GM21447 (cell line): ENCODE data around the gene ZNF718.
"Not testable (repeated sequence)": the region's sequence is repeated elsewhere in the genome, so short reads cannot be mapped to it uniquely, and the experiment has no call there.

ENCODE experiments used
- ATAC-seq: cut with Tn5 transposase; IDR thresholded peaks from one replicate; pipeline ENCODE4 v1.9.1; 2021; ENCODE audit not compliant: unreplicated experiment

Gene ZNF718

DNA sequence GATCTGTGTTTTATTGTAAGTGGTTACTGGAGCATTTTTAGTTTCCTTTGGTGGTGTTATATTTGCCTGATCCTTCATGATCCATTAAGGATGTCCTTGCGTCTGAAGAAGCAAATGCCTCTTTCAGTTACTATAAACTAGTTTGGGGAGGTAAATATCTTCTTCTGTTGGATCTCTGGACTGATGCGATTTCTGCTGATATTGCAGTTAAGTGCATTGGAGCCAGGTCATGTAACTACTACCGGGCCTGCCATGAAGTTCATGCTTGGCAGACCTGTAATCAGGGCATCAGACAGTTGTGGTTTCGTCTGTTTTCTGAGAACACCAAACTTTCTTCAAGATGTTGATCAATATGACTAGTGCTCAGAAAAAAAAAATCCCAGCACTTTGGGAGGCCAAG lies 22.9 kb downstream of the ZNF718 start:
- no peak for ATAC-seq

DNA sequence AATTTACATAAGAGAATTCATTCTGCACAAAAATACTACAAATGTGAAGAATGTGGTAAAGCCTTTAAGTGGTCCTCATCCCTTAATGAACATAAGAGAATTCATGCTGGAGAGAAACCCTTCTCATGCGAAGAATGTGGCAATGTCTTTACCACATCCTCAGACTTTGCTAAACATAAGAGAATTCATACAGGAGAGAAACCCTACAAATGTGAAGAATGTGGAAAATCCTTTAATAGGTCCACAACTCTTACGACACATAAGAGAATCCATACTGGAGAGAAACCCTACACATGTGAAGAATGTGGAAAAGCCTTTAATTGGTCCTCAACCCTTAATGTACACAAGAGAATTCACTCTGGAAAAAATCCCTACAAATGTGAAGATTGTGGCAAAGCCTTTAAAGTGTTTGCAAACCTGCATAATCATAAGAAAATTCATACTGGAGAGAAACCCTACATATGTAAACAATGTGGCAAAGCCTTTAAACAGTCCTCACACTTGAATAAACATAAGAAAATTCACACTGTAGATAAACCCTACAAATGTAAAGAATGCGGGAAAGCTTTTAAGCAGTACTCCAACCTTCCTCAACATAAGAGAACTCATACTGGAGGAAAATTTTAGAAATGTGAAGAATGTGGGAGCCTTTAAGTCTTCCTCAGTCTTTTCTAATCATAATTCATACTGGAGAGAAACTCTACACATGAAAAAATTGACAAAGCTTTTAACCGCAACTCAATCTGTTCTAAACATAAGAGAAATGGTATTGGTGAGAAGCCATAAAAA lies 37.4 kb downstream of the ZNF718 start:
- no peak for ATAC-seq

DNA sequence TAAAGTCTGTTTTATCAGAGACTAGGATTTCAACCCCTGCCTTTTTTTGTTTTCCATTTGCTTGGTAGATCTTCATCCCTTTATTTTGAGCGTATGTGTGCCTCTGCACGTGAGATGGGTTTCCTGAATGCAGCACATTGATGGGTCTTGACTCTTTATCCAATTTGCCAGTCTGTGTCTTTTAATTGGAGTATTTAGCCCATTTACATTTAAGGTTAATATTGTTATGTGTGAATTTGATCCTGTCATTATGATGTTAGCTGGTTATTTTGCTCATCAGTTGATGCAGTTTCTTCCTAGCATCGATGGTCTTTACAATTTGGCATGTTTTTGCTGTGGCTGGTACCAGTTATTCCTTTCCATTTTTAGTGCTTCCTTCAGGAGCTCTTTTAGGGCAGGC lies 45.3 kb downstream of the ZNF718 start:
- ATAC-seq, result not testable (repeated sequence)

DNA sequence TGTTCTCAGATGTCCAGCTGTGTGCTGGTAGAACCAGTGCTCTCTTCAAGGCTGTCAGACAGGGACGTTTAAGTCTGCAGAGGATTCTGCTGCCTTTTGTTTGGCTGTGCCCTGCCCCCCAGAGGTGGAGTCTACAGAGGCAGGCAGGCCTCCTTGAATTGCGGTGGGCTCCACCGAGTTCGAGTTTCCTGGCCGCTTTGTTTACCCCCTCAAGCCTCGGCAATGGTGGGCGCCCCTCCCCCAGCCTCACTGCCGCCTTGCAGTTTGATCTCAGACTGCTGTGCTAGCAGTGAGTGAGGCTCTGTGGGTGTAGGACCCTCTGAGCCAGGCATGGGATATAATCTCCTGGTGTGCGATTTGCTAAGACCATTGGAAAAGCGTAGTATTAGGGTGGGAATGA lies 47.0 kb downstream of the ZNF718 start:
- ATAC-seq, result not testable (repeated sequence)

DNA sequence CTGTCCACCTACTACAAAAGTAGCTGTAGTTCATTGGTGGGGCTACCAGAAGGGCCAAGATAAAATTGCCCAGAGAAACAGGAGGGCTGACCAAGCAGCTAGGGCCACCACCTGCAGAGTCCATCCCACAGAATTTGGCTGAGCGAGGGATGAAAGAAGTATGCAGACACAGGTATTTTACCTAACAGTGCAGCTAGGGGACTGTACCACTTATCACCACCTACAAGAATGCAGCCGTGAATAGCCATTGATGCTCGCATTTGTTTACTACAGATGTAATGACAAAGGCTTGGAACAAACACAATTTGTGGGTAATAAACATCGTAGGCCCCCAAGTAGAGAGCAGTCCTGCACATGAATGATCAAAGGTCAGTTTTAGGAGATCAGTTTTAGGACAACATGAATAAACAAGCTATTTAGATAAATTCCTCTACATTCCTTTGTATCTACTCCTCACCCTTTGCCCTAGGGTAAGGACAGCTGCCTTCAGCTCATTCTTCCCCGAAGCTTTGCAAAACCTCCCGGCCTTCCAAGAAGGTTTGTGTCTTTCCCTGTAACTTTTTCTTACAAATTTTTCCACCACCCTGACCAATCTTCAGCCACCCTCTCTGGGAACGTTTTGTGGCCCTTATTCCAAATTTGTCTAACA lies 49.5 kb downstream of the ZNF718 start:
- ATAC-seq, result no peak

DNA sequence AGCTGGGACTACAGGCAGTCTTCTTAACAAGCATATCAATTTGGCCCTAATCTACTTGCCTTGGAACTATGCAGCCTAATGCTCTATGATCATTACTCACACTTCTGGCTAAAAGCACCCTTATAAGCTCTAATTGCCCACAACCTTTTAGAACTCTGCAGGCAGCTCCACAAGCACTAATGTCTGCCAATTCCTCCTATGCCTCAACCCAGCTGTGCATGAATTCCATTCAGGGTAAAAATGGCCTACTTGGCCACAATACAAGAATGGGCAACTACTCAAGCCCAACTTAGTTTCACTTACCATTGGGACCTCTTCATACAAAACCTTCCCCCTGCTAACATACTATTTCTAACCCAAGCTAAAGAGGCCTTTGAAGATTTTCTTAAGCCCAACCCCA lies 51.7 kb downstream of the ZNF718 start:
- no peak for ATAC-seq

DNA sequence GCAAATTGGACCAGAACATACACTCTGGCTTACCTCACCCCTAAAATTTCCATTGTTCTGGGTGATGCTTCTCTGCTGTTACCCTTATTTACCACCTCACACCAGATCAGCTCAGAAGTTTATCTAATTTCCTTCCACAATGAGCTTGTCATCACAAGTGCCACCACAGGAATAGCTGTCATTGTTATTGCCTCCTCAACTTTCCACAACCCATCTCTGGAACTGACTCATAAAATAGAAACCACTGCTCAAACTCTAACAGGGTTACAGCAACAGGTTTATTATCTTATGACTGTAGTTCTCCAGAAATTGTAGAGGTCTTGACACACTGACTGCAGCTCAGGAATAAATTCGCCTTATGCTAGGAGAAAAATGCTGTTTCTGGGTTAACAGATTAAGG lies 52.7 kb downstream of the ZNF718 start:
- ATAC-seq, result no peak

DNA sequence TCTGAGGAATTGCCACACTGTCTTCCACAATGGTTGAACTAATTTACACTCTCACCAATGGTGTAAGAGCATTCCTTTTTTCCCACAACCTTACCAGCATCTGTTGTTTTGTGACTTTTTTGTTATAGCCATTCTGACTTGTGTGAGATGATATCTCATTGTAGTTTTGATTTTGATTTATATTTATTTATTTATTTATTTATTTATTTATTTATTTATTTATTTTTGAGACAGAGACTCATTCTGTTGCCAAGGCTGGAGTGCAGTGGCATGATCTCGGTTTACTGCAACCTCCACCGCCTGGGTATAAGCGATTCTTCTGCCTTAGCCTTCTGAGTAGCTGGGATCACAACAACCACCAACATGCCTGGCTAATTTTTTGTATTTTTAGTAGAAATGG lies 57.9 kb downstream of the ZNF718 start:
- ATAC-seq, result not testable (repeated sequence)

DNA sequence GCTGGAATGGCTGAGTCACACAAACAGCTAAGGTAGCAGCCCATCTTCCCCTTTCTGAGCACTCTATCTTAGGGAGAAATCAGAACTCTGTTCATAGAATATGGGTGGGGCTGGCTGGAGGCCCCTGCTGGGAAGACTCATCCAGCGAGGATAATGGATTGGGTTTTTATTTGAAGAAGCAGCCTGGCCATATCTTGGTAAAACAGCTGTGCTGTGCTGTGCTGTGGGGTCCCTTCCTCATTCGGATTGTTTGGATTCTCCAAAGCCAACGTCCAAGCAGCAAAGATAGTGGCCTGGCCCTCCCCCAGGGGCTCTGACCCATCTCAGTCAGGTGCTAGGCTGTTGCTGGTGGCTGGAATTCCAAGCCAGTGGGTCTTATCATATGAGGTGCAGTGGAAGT lies 63.8 kb downstream of the ZNF718 start:
- ATAC-seq, result no peak

DNA sequence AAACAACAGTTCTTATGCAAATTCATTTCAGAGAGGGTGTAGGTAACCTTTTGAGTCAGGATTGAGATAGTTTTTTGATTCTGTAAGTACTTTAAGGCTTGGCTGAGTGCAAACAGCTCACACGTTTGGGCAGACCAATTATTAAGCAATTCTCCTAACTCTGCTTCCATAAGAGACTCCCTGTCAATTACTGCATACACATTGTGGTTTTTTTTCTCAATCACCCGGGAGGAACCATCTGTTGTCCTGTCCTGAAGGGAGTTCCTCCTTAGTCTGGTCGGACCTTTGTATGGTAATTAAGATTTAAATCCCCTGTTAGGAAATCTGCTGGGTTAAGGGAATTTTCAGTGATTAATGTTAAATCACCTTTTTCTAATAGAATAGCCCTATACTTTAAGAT lies 70.9 kb downstream of the ZNF718 start:
- not testable (repeated sequence) for ATAC-seq

DNA sequence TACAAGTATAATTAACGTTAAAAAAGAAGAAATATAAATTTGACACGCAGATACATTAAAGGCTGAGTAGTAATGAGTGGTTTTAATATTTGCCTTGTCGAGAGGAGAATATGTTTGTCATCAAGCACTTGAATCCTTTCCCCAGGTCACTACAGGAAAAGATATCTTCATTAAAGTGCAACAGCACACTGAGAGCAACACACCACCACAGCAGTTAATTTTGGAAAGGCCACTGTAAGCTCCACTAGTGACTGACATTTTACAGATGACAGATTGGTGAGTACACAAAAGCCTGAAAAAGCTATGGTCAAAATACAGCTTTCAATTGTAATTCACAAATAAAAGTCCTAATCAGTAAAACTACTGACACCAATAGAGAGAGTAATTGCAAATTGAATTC lies 76.6 kb downstream of the ZNF718 start:
- no peak for ATAC-seq

DNA sequence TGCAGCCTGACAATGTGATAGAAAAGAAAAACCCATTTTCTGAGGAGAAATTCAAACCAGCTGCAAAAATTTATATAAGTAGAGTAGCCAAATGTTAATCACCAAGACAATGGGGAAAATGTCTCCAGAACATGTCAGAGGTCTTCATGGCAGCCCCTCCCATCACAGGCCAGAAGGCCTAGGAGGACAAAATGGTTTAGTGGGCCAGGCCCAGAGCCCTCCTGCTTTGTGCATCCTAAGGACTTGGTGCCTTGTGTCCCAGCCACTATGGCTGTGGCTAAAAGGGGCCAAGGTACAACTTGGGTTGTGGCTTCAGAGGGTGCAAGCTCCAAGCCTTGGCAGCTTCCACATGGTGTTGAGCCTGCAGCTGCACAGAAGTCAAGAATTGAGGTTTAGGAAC lies 78.5 kb downstream of the ZNF718 start:
- ATAC-seq, result not testable (repeated sequence)

DNA sequence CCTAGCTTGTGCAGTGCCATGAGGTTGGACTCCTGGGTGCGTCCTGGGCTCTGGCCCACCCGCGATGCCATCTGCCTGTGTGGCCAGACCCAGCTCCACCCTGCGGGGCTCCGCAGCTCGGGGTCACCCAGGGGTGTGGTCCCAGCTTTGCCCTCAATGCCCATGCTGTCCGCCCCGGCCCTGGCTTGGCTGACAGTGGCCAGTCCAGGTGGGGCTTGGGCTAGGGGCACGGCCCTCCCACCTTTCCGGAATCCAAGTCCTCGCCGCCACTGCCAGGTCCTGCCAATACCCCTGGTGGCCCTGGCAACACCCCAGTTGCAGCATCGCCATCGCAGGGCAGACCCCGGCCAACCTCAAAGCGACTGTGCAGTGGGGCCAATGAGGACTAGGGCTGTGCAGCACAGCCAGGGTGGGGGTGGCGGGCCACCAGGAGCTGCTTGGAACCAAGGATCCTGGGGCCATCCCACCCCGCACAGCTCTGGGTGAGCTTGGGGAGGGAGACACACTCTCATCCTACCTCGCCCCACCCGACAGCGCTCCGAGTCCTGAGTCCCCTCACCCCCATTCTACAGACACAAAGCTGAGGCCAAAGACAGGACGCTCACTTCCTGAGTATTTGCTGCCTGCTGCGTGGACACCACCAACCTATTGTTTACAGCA lies 80.9 kb downstream of the ZNF718 start:
- ATAC-seq, result no peak

DNA sequence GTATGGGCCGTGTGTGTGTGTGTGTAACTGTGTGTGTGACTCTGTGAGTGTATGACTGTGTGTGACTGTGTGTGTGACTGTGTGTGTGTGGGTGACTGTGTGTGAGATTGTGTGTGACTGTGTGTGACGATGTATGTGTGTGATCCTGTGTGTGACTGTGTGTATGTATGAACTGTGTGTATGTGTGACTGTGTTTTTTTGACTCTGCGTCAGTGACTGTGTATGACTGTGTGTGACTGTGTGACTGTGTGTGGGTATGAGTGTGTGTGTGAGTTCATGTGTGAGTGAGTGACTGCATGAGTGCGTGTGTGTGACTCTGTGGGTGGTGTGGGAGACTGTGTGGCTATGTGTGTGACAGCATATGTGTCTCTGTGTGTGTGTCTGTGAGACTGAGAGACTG lies 81.8 kb downstream of the ZNF718 start:
- no peak for ATAC-seq

DNA sequence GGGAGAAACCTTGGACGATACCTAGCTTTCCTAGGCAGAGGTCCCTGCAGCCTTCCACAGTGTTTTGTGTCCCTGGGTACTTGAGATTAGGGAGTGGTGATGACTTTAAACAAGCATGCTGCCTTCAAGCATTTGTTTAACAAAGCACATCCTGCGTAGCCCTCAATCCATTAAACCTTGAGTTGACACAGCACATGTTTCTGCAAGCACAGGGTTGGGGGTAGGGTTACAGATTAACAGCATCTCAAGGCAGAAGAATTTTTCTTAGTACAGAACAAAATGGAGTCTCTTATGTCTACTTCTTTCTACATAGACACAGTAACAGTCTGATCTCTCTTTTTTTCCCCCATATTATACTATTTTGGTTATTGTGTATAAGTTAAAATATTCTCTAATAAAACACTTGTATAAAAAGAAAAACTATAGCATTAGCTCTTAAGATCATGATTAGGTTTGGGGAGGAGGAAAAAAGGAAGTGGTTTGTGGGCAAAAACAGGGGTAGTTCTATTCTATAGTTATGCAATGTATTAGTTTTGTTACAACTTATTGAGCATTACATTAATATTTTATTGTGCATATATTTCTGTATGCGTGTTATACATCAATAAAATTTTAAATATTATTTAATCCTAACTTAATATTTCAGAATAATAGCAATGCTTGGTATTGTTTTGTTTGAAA lies 84.3 kb downstream of the ZNF718 start:
- ATAC-seq, result not testable (repeated sequence)

DNA sequence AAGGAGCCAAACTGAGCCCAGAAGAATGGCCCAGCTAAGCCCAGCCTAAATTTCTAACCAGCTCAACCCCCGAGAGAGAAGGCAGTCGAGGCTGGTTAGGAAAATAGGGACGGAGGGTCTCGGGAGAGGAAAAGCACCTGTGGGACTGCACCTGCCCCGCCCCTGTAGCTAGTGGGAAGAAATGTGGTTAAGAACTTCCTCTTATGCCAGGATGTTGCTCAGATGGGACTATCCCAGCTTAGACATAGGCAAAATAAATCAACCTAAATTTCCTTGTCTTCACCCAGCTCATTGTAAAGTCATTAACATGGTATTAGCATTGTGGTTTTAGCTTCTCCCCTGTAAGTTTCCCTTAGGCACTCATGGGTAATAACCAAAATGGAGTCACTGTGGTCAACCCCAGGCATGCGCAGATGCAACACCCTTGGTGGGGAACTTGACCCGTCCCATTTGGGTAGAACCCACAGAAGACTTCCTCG lies 86.8 kb downstream of the ZNF718 start:
- ATAC-seq, result no peak

DNA sequence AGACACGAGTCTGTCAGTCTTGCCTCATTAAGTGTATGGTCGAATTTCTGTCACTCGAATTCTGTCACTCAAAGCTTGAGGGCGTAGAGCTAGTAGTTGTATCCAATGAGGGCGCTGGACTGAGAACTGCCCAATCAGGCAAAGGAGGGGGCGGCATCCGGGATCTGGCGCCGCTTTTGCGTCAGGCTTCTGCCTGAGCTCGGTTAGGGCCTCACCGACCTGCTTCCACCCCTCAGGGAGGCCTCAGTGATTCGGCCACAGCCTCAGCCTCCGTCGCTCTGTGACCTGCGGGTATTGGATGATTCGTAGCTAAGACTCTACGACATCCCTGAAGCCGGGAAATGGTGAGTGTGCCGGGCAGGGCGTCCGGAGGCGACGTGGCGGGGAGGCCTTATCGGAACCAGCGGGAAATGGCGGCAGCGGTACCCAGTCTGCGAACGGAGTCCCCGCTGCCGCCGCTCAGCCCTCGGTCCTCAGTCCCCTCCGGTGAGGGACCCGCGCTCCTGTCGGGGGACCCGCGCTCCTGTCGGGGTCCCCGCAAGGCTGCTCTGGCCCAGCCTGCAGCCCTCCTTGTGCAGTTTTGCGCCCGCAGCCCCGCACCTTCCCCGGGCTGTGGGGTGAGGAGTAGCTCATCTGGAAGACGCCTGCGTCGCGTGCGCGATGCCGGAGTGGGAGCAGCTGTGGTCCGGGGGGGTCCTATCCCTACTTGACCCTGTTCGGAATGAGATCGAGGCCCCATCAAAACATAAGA lies 88.3 kb downstream of the ZNF718 start:
- no peak for ATAC-seq

DNA sequence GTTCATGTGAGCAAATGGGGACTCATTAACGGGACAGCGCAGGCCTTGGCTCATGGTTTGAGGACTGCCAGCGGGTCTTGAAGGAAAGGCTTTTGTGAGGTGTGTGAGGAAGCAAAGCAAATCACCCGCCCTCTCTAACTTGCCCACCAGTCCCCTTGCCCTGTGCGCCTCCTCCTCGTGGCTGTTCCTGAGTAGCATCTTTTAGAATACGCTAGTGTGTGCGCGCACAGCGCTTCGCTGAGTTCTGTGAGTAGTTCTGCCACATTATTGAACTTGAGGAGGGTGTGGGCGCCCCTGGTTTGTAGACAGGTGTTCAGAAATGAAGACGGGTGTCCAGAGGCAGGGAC lies 88.9 kb downstream of the ZNF718 start:
- not testable (repeated sequence) for ATAC-seq
